RPMI8226 (cell line): ENCODE measurements around the gene SYCP2.

Experiments used
- DNase-seq: peaks from one replicate; pipeline ENCODE4 v3.0.0-alpha.2; 2015

SYCP2 gene

GRCh38 chr20:59820204-59821041 is 113.0 kb downstream of the SYCP2 start:
- DNase-seq: no peak

GRCh38 chr20:59819496-59820203 is 113.8 kb downstream of the SYCP2 start:
- no peak for DNase-seq

- DNase-seq: no peak
Observed at GRCh38 chr20:59818911-59819310, 114.5 kb downstream of the SYCP2 start.

- no peak for DNase-seq
Observed at GRCh38 chr20:59817846-59818615, 115.4 kb downstream of the SYCP2 start.

GRCh38 chr20:59817406-59817805 is 116.0 kb downstream of the SYCP2 start:
- DNase-seq: no peak

GRCh38 chr20:59816146-59816738 is 117.2 kb downstream of the SYCP2 start:
- no peak for DNase-seq

- DNase-seq: no peak
Observed at GRCh38 chr20:59814840-59815340, 118.5 kb downstream of the SYCP2 start.

GRCh38 chr20:59813948-59814839 is 119.2 kb downstream of the SYCP2 start:
- DNase-seq: no peak
